ENCODE data around the gene SAMD4B. TPM values are rescaled to one million over a fixed set of nuclear protein-coding genes. Genes with fewer than 3 reads are reported as not detected.

The SAMD4B gene
- total and polyA plus RNA-seq, 9 of the 15 experiments (the other 6 are each of a cell fraction or from before 2014, with no cell fraction given): 3.4 to 90.5 (median 38.0) TPM

- TF ChIP-seq TOE1 (IDR thresholded peaks at IDR 0.05; ENCODE audit: borderline replicate concordance) (no peak; the same call in 1 of the 2 replicates), TOE1 (CRISPR knock-in tag; IDR thresholded peaks at IDR 0.05; ENCODE audit: borderline replicate concordance, low read depth) (no peak), ARID1B (IDR thresholded peaks at IDR 0.05) (peak; percentile 73), KDM5B (IDR thresholded peaks at IDR 0.05; ENCODE audit: insufficient replicate concordance, low read depth, low read length) (peak; percentile 32), CREB1 (IDR thresholded peaks at IDR 0.05) (peak; percentile 64), CREB1 (CRISPR knock-in tag; IDR thresholded peaks at IDR 0.05) (peak; percentile 74), LCOR (CRISPR knock-in tag; IDR thresholded peaks at IDR 0.05) (no peak), ZNF77 (CRISPR knock-in tag; IDR thresholded peaks at IDR 0.05) (no peak), ZNF507 (tag; conservative IDR thresholded peaks at IDR 0.05) (no peak), ZNF311 (CRISPR knock-in tag; IDR thresholded peaks at IDR 0.05) (no peak), ARID3B (CRISPR knock-in tag; IDR thresholded peaks at IDR 0.05; ENCODE audit: borderline replicate concordance) (no peak), SMARCA5 (IDR thresholded peaks at IDR 0.05) (no peak), RFX1 (IDR thresholded peaks at IDR 0.05) (peak; percentile 80; the same call in 1 of the 2 replicates), SP1 (CRISPR knock-in tag; IDR thresholded peaks at IDR 0.05) (no peak; the same call in 1 of the 2 replicates), PCBP2 (IDR thresholded peaks at IDR 0.05; ENCODE audit: low read depth, low read length, poor library complexity, severe bottlenecking) (no peak), NONO (IDR thresholded peaks at IDR 0.05; ENCODE audit: low read depth in 2 of 2, low read length in 1 of 2) (peak in 1 of 2 experiments; percentile 88; a peak in 1 of 4 replicates), DNMT1 (IDR thresholded peaks at IDR 0.05) (no peak), SMARCB1 (IDR thresholded peaks at IDR 0.05; ENCODE audit: insufficient read length, low read depth) (no peak)
- TF ChIP-seq, protein P1, sequence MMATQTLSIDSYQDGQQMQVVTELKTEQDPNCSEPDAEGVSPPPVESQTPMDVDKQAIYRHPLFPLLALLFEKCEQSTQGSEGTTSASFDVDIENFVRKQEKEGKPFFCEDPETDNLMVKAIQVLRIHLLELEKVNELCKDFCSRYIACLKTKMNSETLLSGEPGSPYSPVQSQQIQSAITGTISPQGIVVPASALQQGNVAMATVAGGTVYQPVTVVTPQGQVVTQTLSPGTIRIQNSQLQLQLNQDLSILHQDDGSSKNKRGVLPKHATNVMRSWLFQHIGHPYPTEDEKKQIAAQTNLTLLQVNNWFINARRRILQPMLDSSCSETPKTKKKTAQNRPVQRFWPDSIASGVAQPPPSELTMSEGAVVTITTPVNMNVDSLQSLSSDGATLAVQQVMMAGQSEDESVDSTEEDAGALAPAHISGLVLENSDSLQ (IDR thresholded peaks at IDR 0.05): peak; percentile 6; the same call in 1 of the 2 replicates
- TF ChIP-seq, protein P2, sequence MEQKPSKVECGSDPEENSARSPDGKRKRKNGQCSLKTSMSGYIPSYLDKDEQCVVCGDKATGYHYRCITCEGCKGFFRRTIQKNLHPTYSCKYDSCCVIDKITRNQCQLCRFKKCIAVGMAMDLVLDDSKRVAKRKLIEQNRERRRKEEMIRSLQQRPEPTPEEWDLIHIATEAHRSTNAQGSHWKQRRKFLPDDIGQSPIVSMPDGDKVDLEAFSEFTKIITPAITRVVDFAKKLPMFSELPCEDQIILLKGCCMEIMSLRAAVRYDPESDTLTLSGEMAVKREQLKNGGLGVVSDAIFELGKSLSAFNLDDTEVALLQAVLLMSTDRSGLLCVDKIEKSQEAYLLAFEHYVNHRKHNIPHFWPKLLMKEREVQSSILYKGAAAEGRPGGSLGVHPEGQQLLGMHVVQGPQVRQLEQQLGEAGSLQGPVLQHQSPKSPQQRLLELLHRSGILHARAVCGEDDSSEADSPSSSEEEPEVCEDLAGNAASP (IDR thresholded peaks at IDR 0.05): no peak
- TF ChIP-seq, protein P3, sequence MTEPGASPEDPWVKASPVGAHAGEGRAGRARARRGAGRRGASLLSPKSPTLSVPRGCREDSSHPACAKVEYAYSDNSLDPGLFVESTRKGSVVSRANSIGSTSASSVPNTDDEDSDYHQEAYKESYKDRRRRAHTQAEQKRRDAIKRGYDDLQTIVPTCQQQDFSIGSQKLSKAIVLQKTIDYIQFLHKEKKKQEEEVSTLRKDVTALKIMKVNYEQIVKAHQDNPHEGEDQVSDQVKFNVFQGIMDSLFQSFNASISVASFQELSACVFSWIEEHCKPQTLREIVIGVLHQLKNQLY (CRISPR knock-in tag; conservative IDR thresholded peaks at IDR 0.05): no peak
- TF ChIP-seq, protein P4, sequence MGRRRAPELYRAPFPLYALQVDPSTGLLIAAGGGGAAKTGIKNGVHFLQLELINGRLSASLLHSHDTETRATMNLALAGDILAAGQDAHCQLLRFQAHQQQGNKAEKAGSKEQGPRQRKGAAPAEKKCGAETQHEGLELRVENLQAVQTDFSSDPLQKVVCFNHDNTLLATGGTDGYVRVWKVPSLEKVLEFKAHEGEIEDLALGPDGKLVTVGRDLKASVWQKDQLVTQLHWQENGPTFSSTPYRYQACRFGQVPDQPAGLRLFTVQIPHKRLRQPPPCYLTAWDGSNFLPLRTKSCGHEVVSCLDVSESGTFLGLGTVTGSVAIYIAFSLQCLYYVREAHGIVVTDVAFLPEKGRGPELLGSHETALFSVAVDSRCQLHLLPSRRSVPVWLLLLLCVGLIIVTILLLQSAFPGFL (CRISPR knock-in tag; IDR thresholded peaks at IDR 0.05): 0 out of 2 replicates have a peak, but pooled peaks have one; percentile 63
These were observed 61.4 kb downstream of the SAMD4B start (continued) for GRCh38 chr19:39403331-39404312.

Measured in K562 (cell line).